HepG2 (cell line): ENCODE measurements around the gene CRABP1.
A peak's percentile ranks its signal among the peaks of the same experiment; 100 is the strongest.

ENCODE experiments used
- EHMT2 ChIP-seq: fragments of 200-600 bp; sonication (generic); IDR thresholded peaks from 2 replicates; pipeline ENCODE4 v1.7.0; 2017; ENCODE audit warnings: antibody characterized with exemption, low read depth, low read length, borderline replicate concordance
- JUND ChIP-seq: sonication (generic); formaldehyde crosslinking; IDR thresholded peaks from 2 replicates; pipeline ENCODE4 v1.8.0; 2022; ENCODE audit warnings: mild to moderate bottlenecking, missing genetic modification reagents
- TARDBP ChIP-seq: sonication (generic); formaldehyde crosslinking; IDR thresholded peaks from 2 replicates; pipeline ENCODE4 v1.8.0; 2022; ENCODE audit warnings: mild to moderate bottlenecking, missing genetic modification reagents
- ZEB1 ChIP-seq: IDR thresholded peaks from 2 replicates; pipeline ENCODE4 v1.6.1; 2012; ENCODE audit warnings: mild to moderate bottlenecking, low read depth, inconsistent platforms; ENCODE audit not compliant: insufficient replicate concordance
- ZNF121 ChIP-seq: sonication (generic); formaldehyde crosslinking; IDR thresholded peaks from 2 replicates; pipeline ENCODE4 v1.5.0; 2020; ENCODE audit warnings: mild to moderate bottlenecking, missing genetic modification reagents

DNA sequence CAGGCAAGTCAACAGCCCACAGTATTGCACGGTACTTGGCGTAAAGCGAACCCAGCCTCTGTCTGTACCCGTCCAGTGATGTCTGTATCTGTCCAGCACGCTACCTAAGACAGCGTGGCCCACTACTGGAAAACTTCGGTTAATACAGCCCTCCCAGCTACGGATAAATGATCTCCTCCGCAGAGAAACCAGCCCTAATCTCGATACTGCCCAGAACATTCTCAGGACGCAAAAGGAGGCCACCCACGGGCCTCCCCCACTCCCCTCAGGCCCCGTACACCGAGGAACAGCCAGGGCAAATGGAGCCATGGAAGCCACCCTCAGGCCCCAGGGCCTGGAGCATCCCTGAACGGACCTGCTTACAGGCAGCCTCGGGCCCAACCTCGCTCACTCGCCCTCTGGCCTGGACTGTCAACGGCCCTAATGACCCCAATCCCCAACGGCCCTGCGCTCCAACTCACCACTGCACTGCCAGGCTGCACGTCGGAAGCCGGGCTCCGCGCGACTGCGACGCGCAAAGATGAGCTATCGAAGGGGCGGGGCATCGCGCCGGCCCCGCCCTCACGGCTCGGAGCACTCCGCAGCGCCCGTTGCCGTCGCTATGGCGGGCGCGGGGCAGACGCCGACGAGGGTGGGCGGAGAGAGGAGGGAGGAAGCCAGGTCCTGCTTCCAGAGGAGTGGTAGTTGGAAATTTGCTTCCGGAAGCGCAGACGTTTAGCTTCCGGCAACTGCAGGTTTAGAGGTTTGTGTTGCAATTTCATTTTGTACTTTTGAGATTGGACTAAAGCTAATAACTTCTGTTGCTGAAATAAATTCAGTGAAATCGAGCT is 40.8 kb upstream of the CRABP1 start, which contains the start of gene SKIC8:
- TF ChIP-seq ZNF121, result no peak
- TF ChIP-seq ZEB1, result peak; percentile 25
- TF ChIP-seq TARDBP, result peak; percentile 84
- no peak for TF ChIP-seq EHMT2
- TF ChIP-seq JUND (CRISPR knock-in tag), result no peak
